H1 (cell line): ENCODE data around the gene ADAM19. TPM values are rescaled to one million over a fixed set of nuclear protein-coding genes. Genes with fewer than 3 reads are reported as not detected.

ENCODE experiments used
- CTCF ChIA-PET: fragments of 300-600 bp; sonication (Branson Sonifier 250); formaldehyde crosslinking; loops from one replicate; lab custom pipeline; 2021; ENCODE audit not compliant: partially characterized antibody; lab: Charles Lee
- POLR2A ChIA-PET: fragments of 300-600 bp; sonication (Branson Sonifier 250); formaldehyde crosslinking; loops from one replicate; lab custom pipeline; 2021; ENCODE audit warnings: inconsistent platforms; ENCODE audit not compliant: partially characterized antibody; lab: Charles Lee
- DNase-seq, 2 experiments: peaks; one replicate each; pipeline versions ENCODE4 v3.0.0 to v3.0.0-alpha.2; 2010 to 2022; ENCODE audit warnings: low spot score in 2 of 2, low read depth in 1 of 2, mixed read lengths in 1 of 2
- FAIRE-seq: peaks from 2 replicates; lab custom pipeline; 2011; peaks lifted over from hg19 to GRCh38; lab: Jason Lieb, UNC
- H2AFZ ChIP-seq: 2 replicates; pipeline ENCODE4 v1.8.1; 2012; ENCODE audit warnings: low read length, inconsistent platforms
- H2AK5ac ChIP-seq: 2 replicates; pipeline ENCODE4 v1.6.1; 2013; ENCODE audit warnings: low read depth, low read length
- H2BK120ac ChIP-seq: replicated peaks from 2 replicates; pipeline ENCODE3; 2013; ENCODE audit warnings: low read depth, low read length, inconsistent platforms
- H2BK12ac ChIP-seq: 2 replicates; pipeline ENCODE4 v1.6.1; 2013; ENCODE audit warnings: low read depth, low read length
- H2BK15ac ChIP-seq: 2 replicates; pipeline ENCODE4 v1.6.1; 2013; ENCODE audit warnings: low read length
- H2BK20ac ChIP-seq: 2 replicates; pipeline ENCODE4 v1.6.1; 2013; ENCODE audit warnings: low read length
- H2BK5ac ChIP-seq: 2 replicates; pipeline ENCODE4 v1.6.1; 2013; ENCODE audit warnings: low read depth, low read length
- H3K14ac ChIP-seq: 2 replicates; pipeline ENCODE4 v1.6.1; 2013; ENCODE audit warnings: inconsistent platforms; ENCODE audit not compliant: insufficient read length
- H3K18ac ChIP-seq: 2 replicates; pipeline ENCODE4 v1.6.1; 2013; ENCODE audit warnings: low read length; ENCODE audit errors: extremely low read depth
- H3K23ac ChIP-seq: 2 replicates; pipeline ENCODE4 v1.6.1; 2013; ENCODE audit warnings: inconsistent platforms; ENCODE audit not compliant: insufficient read length
- H3K23me2 ChIP-seq: 2 replicates; pipeline ENCODE4 v1.6.1; 2013; ENCODE audit warnings: low read depth, low read length
- H3K27ac ChIP-seq: 2 replicates; pipeline ENCODE4 v1.6.1; 2011; ENCODE audit warnings: low read depth, low read length, inconsistent platforms
- H3K27me3 ChIP-seq, 4 experiments: replicated peaks in 1 of 4; 1 replicate in 1 of 4; 2 replicates in 3 of 4; pipeline versions ENCODE4 v1.6.1 to v1.8.1; 2011 to 2013; ENCODE audit warnings: low read length in 3 of 4, mild to moderate bottlenecking in 3 of 4, inconsistent platforms in 2 of 4, mixed read lengths in 2 of 4, moderate library complexity in 1 of 4; ENCODE audit not compliant: control insufficient read depth in 3 of 4, insufficient read depth in 3 of 4; ENCODE audit errors: extremely low read depth in 1 of 4
- H3K36me3 ChIP-seq, 4 experiments: 2 replicates each; pipeline versions ENCODE4 v1.6.1 to v1.8.1; 2011 to 2013; ENCODE audit warnings: mild to moderate bottlenecking in 4 of 4, low read length in 3 of 4, moderate library complexity in 2 of 4, control low read depth in 1 of 4, inconsistent platforms in 1 of 4; ENCODE audit not compliant: insufficient read depth in 4 of 4, control insufficient read depth in 2 of 4
- H3K4ac ChIP-seq: replicated peaks from 2 replicates; pipeline ENCODE3; 2013; ENCODE audit warnings: low read length, low read depth, mixed read lengths, inconsistent platforms; ENCODE audit not compliant: insufficient read length
- H3K4me1 ChIP-seq, 4 experiments: replicated peaks in 1 of 4; 1 replicate in 1 of 4; 2 replicates in 3 of 4; pipeline versions ENCODE4 v1.6.1 to v1.8.1; 2011 to 2013; ENCODE audit warnings: low read length in 3 of 4, inconsistent platforms in 2 of 4, mixed read lengths in 1 of 4; ENCODE audit not compliant: insufficient read depth in 4 of 4, control insufficient read depth in 3 of 4
- H3K4me2 ChIP-seq, 2 experiments: 2 replicates each; pipeline versions ENCODE4 v1.6.1 to v1.8.1; 2011 to 2013; ENCODE audit warnings: low read depth in 2 of 2, low read length in 2 of 2, control low read depth in 1 of 2, inconsistent platforms in 1 of 2, mild to moderate bottlenecking in 1 of 2; ENCODE audit not compliant: insufficient read depth in 1 of 2
- H3K4me3 ChIP-seq, 4 experiments: fragments of 200-600, 300-600 bp in 1 of 4; sonication (generic), shearing (Covaris generic), sonication (Bioruptor Twin) in 1 of 4; 2 replicates each; pipeline versions ENCODE4 v1.5.1 to v1.8.1; 2011 to 2016; ENCODE audit warnings: low read length in 4 of 4, low read depth in 3 of 4, control low read depth in 2 of 4, inconsistent platforms in 2 of 4, mild to moderate bottlenecking in 2 of 4, mixed read lengths in 1 of 4, moderate library complexity in 1 of 4; ENCODE audit not compliant: insufficient read depth in 2 of 4; ENCODE audit errors: extremely low read depth in 1 of 4
- H3K56ac ChIP-seq: replicated peaks from 2 replicates; pipeline ENCODE3; 2013; ENCODE audit warnings: low read depth, mild to moderate bottlenecking, mixed read lengths, low read length, inconsistent platforms; ENCODE audit not compliant: insufficient read length
- H3K79me1 ChIP-seq: 2 replicates; pipeline ENCODE4 v1.6.1; 2013; ENCODE audit warnings: low read depth, low read length, control low read depth
- H3K79me2 ChIP-seq, 2 experiments: 2 replicates each; pipeline versions ENCODE4 v1.6.1 to v1.8.1; 2012 to 2013; ENCODE audit warnings: low read length in 2 of 2, mild to moderate bottlenecking in 2 of 2, inconsistent platforms in 1 of 2; ENCODE audit not compliant: insufficient read depth in 2 of 2, control insufficient read depth in 1 of 2
- H3K9ac ChIP-seq, 4 experiments: replicated peaks in 1 of 4; 1 replicate in 1 of 4; 2 replicates in 3 of 4; pipeline versions ENCODE4 v1.6.1 to v1.8.1; 2011 to 2013; ENCODE audit warnings: low read depth in 3 of 4, low read length in 3 of 4, control low read depth in 2 of 4, mild to moderate bottlenecking in 2 of 4, moderate library complexity in 2 of 4, inconsistent platforms in 1 of 4; ENCODE audit errors: extremely low read depth in 1 of 4
- H3K9me3 ChIP-seq, 2 experiments: 2 replicates each; pipeline versions ENCODE4 v1.6.1 to v1.8.1; 2012 to 2013; ENCODE audit warnings: mild to moderate bottlenecking in 2 of 2, moderate library complexity in 2 of 2, control low read depth in 1 of 2, inconsistent platforms in 1 of 2, low read depth in 1 of 2, low read length in 1 of 2, mixed read lengths in 1 of 2; ENCODE audit not compliant: insufficient read depth in 2 of 2
- H4K20me1 ChIP-seq, 2 experiments: replicated peaks in 1 of 2; 2 replicates each; pipeline versions ENCODE3 to v1.8.1; 2011 to 2013; ENCODE audit warnings: inconsistent platforms in 2 of 2, low read length in 2 of 2, mild to moderate bottlenecking in 1 of 2; ENCODE audit not compliant: insufficient read depth in 2 of 2, control insufficient read depth in 1 of 2
- H4K5ac ChIP-seq: 2 replicates; pipeline ENCODE4 v1.6.1; 2013; ENCODE audit warnings: low read length, low read depth, mixed read lengths, inconsistent platforms; ENCODE audit not compliant: insufficient read length
- H4K8ac ChIP-seq: 2 replicates; pipeline ENCODE4 v1.8.0; 2013; ENCODE audit warnings: mild to moderate bottlenecking, moderate library complexity, low read length, inconsistent platforms; ENCODE audit not compliant: insufficient read depth; ENCODE audit errors: extremely low read depth
- H4K91ac ChIP-seq: replicated peaks from 2 replicates; pipeline ENCODE3; 2013; ENCODE audit warnings: low read length, mixed read lengths, inconsistent platforms; ENCODE audit not compliant: insufficient read length
- CBX5 ChIP-seq: fragments of 300-800, 300-1000 bp; sonication (generic); IDR thresholded peaks from 2 replicates; pipeline ENCODE4 v1.7.1; 2016; ENCODE audit warnings: antibody characterized with exemption, low read length, low read depth
- CHD1 ChIP-seq: IDR thresholded peaks from 2 replicates; pipeline ENCODE4 v1.6.1; 2012; ENCODE audit warnings: low read depth, low read length, improper control_type of control experiment
- E2F6 ChIP-seq: IDR thresholded peaks from 2 replicates; pipeline ENCODE4 v1.6.1; 2012; ENCODE audit warnings: inconsistent platforms
- KDM4A ChIP-seq: IDR thresholded peaks from one replicate; pipeline ENCODE4 v1.7.1; 2012; ENCODE audit warnings: low read depth, mild to moderate bottlenecking, moderate library complexity, low read length, inconsistent platforms; ENCODE audit not compliant: severe bottlenecking
- MAFK ChIP-seq: IDR thresholded peaks from 2 replicates; pipeline ENCODE4 v1.6.1; 2012; ENCODE audit warnings: low read depth, mild to moderate bottlenecking, improper control_type of control experiment, low read length
- SIN3A ChIP-seq, 2 experiments: IDR thresholded peaks in 1 of 2; conservative IDR thresholded peaks in 1 of 2; 2 replicates each; pipeline ENCODE4 v1.6.1; 2011 to 2012; ENCODE audit warnings: low read length in 2 of 2, improper control_type of control experiment in 1 of 2, low read depth in 1 of 2, mild to moderate bottlenecking in 1 of 2
- TBP ChIP-seq: IDR thresholded peaks from 2 replicates; pipeline ENCODE4 v1.6.1; 2011; ENCODE audit warnings: low read depth, low read length, improper control_type of control experiment
- WGBS, 2 experiments: shearing (Covaris generic) in 1 of 2; methylation state at CpG; one replicate each; pipeline versions ENCODE4 v1.1.6 to v1.1.7; 2013 to 2015; ENCODE audit warnings: low lambda C conversion rate in 2 of 2, mixed read lengths in 2 of 2, inconsistent platforms in 1 of 2, low coverage in 1 of 2, missing lambda C conversion rate in 1 of 2; ENCODE audit not compliant: insufficient replicate concordance in 2 of 2, insufficient coverage in 1 of 2, insufficient read length in 1 of 2; ENCODE audit errors: extremely low coverage in 1 of 2, missing lambda C conversion rate in 1 of 2; 5-methylcytosine and 5-hydroxymethylcytosine counted together
- polyA plus RNA-seq, 7 experiments: library from polyadenylated mRNA; depleted of rRNA in 3 of 7; stranded (reverse) in 5 of 7; unstranded in 2 of 7; fragments of >200 nt in 5 of 7; fragments of 200-250 nt in 2 of 7; gene quantifications; 1 replicate in 5 of 7; 2 replicates in 1 of 7; 4 replicates in 1 of 7; pipeline versions ENCODE4 v1.2.1 to v1.2.3, GENCODE V29; 2011 to 2013; ENCODE audit warnings: missing spikeins in 2 of 7, mixed read lengths in 2 of 7
- total RNA-seq: library from RNA; stranded (reverse); fragmentation: NEBNext Ultra II Directional; extraction: Animal tissue kit (Norgen Biotek cat#: 25700); gene quantifications from 2 replicates; pipeline ENCODE4 v1.2.1, GENCODE V29; 2021

The ADAM19 gene
- total and polyA plus RNA-seq, 2 of the 8 experiments (the other 6 are each of a cell fraction or from before 2014, with no cell fraction given), result 6.5 to 22.7 TPM

- Histone ChIP-seq H2BK20ac (no peak overlapping the region), H3K4me3 (no peak overlapping the region), H4K8ac (no peak overlapping the region), H2AFZ (no peak overlapping the region; the same call in 1 of the 2 replicates), H3K14ac (no peak overlapping the region), H3K27ac (no peak overlapping the region), H3K4me2 (no peak overlapping the region), H3K9me3 (no peaks in the 10 kb centered on the region), H3K27me3 (no peaks in the 10 kb centered on the region), H3K56ac (no peak overlapping the region), H3K23ac (no peak overlapping the region), H3K4ac (no peak overlapping the region), H2BK15ac (no peak overlapping the region), H3K9ac (no peak overlapping the region), H3K18ac (no peak overlapping the region), H3K23me2 (no peaks in the 10 kb centered on the region), H4K91ac (no peak overlapping the region), H2BK12ac (no peak overlapping the region), H2BK120ac (no peak overlapping the region), H2AK5ac (no peak overlapping the region), H3K79me2 (no peaks in the 10 kb centered on the region), H3K79me1 (no peaks in the 10 kb centered on the region), H4K5ac (no peak overlapping the region), H3K4me1 (no peaks in the 10 kb centered on the region), H3K36me3 (no peaks in the 10 kb centered on the region), H4K20me1 (no peaks in the 10 kb centered on the region), H2BK5ac (no peak overlapping the region)
- CTCF ChIA-PET, result interaction anchor here (0.9 to 1.3 kb wide), 2 partner anchors 9 to 17 kb away, joined by 3 read pairs; no protein-coding TSS in a partner anchor
- WGBS, 2 experiments, result 92% methylated on average over 8 of the region's 8 CpGs; no CpG with 5 or more reads in 1 of the 2 experiments
- FAIRE-seq (no peak), DNase-seq (no peak)
- no peak for TF ChIP-seq CBX5
- no peak for TF ChIP-seq TBP
- no peak for TF ChIP-seq CHD1
- TF ChIP-seq E2F6, result no peak
- TF ChIP-seq KDM4A, result no peak
- TF ChIP-seq SIN3A (conservative IDR thresholded peaks at IDR 0.05 in 1 of 2, IDR thresholded peaks at IDR 0.05 in 1 of 2; ENCODE audit: low read depth in 1 of 2, low read length in 2 of 2), result no peak
- TF ChIP-seq MAFK, result no peak
- POLR2A ChIA-PET, result no interaction called here
These were observed 42.7 kb upstream of the ADAM19 start for GRCh38 chr5:157618191-157618765.
